B cell (primary cell): ENCODE measurements around the gene EXOC3L1. TPM values are rescaled to one million over a fixed set of nuclear protein-coding genes. Genes with fewer than 3 reads are reported as not detected.

Experiments
- ATAC-seq: fragments of 200-7000 bp; cut with Tn5 transposase; one replicate; pipeline ENCODE4 v1.10.0; 2021; ENCODE audit warnings: low read depth, mild to moderate bottlenecking, moderate number of reproducible peaks, moderate library complexity
- CTCF ChIA-PET: fragments of 350-600 bp; sonication (Branson Sonifier 250); formaldehyde crosslinking; loops from one replicate; lab custom pipeline; 2021; ENCODE audit warnings: antibody characterized with exemption, inconsistent platforms; lab: Charles Lee
- POLR2A ChIA-PET: fragments of 350-600 bp; sonication (Branson Sonifier 250); formaldehyde crosslinking; loops from one replicate; lab custom pipeline; 2021; ENCODE audit warnings: antibody characterized with exemption; lab: Charles Lee
- DNase-seq: peaks from one replicate; pipeline ENCODE4 v3.0.0; 2013
- H2AFZ ChIP-seq: 2 replicates; pipeline ENCODE4 v1.6.1; 2012; ENCODE audit warnings: mild to moderate bottlenecking, low read depth, low read length; ENCODE audit not compliant: insufficient read depth, poor library complexity, severe bottlenecking
- H3K27ac ChIP-seq, 2 donors: 1 replicate in 1 of 2; 2 replicates in 1 of 2; pipeline ENCODE4 v1.5.1; 2012 to 2013; ENCODE audit warnings: low read length in 2 of 2, mild to moderate bottlenecking in 2 of 2, moderate library complexity in 1 of 2
- H3K27me3 ChIP-seq, 4 experiments: fragments of 200-600 bp in 1 of 4; sonication (generic) in 1 of 4; replicated peaks in 1 of 4; 1 replicate in 2 of 4; 2 replicates in 2 of 4; pipeline versions ENCODE4 v1.6.1 to v1.7.0; 2013 to 2016; ENCODE audit warnings: low read length in 3 of 4, mild to moderate bottlenecking in 2 of 4, mixed read lengths in 1 of 4, moderate library complexity in 1 of 4; ENCODE audit not compliant: insufficient read depth in 4 of 4, control insufficient read depth in 3 of 4; ENCODE audit errors: control extremely low read depth in 1 of 4
- H3K36me3 ChIP-seq, 2 experiments: replicated peaks in 1 of 2; 1 replicate in 1 of 2; 2 replicates in 1 of 2; pipeline versions ENCODE4 v1.6.1 to v1.7.1; 2013; ENCODE audit warnings: low read length in 1 of 2; ENCODE audit not compliant: insufficient read depth in 2 of 2, control insufficient read depth in 1 of 2; ENCODE audit errors: control extremely low read depth in 1 of 2, extremely low read depth in 1 of 2
- H3K4me1 ChIP-seq, 2 donors: fragments of 200-600 bp in 1 of 2; sonication (generic) in 1 of 2; 1 replicate in 1 of 2; 2 replicates in 1 of 2; pipeline versions ENCODE4 v1.5.1 to v1.6.1; 2013 to 2017; ENCODE audit warnings: low read length in 2 of 2; ENCODE audit not compliant: control insufficient read depth in 2 of 2, insufficient read depth in 2 of 2
- H3K4me2 ChIP-seq: replicated peaks from 2 replicates; pipeline ENCODE3; 2012; ENCODE audit warnings: mild to moderate bottlenecking, low read depth, low read length; ENCODE audit not compliant: poor library complexity, severe bottlenecking
- H3K4me3 ChIP-seq, 5 experiments: fragments of 200-600 bp in 1 of 5; sonication (generic) in 1 of 5; 1 replicate in 3 of 5; 2 replicates in 2 of 5; pipeline versions ENCODE4 v1.5.1 to v1.7.0; 2011 to 2016; ENCODE audit warnings: low read length in 4 of 5, mild to moderate bottlenecking in 4 of 5, low read depth in 2 of 5, control low read depth in 1 of 5, moderate library complexity in 1 of 5; ENCODE audit not compliant: insufficient read depth in 1 of 5; ENCODE audit errors: control extremely low read depth in 1 of 5, extremely low read depth in 1 of 5
- H3K79me2 ChIP-seq: fragments of 200-600 bp; sonication (generic); one replicate; pipeline ENCODE4 v1.6.0; 2016; ENCODE audit warnings: low read length; ENCODE audit not compliant: control insufficient read depth, insufficient read depth
- H3K9ac ChIP-seq: fragments of 200-600 bp; sonication (generic); 2 replicates; pipeline ENCODE4 v1.6.1; 2017; ENCODE audit warnings: mild to moderate bottlenecking, low read length, moderate library complexity
- H3K9me3 ChIP-seq, 3 donors: one replicate each; pipeline versions ENCODE4 v1.6.1 to v1.7.1; 2013; ENCODE audit warnings: low read length in 2 of 3; ENCODE audit not compliant: control insufficient read depth in 2 of 3, insufficient read depth in 1 of 3; ENCODE audit errors: control extremely low read depth in 1 of 3
- H4K20me1 ChIP-seq: 2 replicates; pipeline ENCODE4 v1.6.0; 2012; ENCODE audit warnings: mild to moderate bottlenecking, low read length; ENCODE audit not compliant: insufficient read depth, control insufficient read depth, poor library complexity, severe bottlenecking
- H3K27ac Mint-ChIP-seq: one replicate; pipeline ENCODE4 v1.8.0; 2021; ENCODE audit warnings: mixed read lengths
- H3K27me3 Mint-ChIP-seq: one replicate; pipeline ENCODE4 v1.8.0; 2021; ENCODE audit warnings: mixed read lengths
- H3K4me1 Mint-ChIP-seq: one replicate; pipeline ENCODE4 v1.8.0; 2021; ENCODE audit warnings: mixed read lengths
- H3K4me3 Mint-ChIP-seq: one replicate; pipeline ENCODE4 v1.8.0; 2021; ENCODE audit warnings: mixed read lengths
- H3K9me3 Mint-ChIP-seq: one replicate; pipeline ENCODE4 v1.8.0; 2022; ENCODE audit warnings: mixed read lengths; ENCODE audit not compliant: insufficient read depth
- EZH2 ChIP-seq: IDR thresholded peaks from 2 replicates; pipeline ENCODE4 v1.6.1; 2012; ENCODE audit warnings: borderline replicate concordance, low read depth, mild to moderate bottlenecking, moderate library complexity, low read length; ENCODE audit not compliant: insufficient read depth, poor library complexity, severe bottlenecking
- WGBS: methylation state at CpG from one replicate; pipeline ENCODE4 v1.1.5; 2013; ENCODE audit warnings: missing lambda C conversion rate; ENCODE audit not compliant: insufficient coverage; 5-methylcytosine and 5-hydroxymethylcytosine counted together
- intact Hi-C: fragments of 100-400 bp; cut with micrococcal nuclease; formaldehyde crosslinking; loops from one replicate; pipeline ENCODE4 v1.10.0; 2022
- polyA plus RNA-seq: library from polyadenylated mRNA; depleted of rRNA; stranded (reverse); fragments of >200 nt; gene quantifications from 2 replicates; pipeline ENCODE4 v1.2.3, GENCODE V29; 2012
- total RNA-seq, 2 donors: library from RNA; stranded (reverse); fragments of 120-200 nt in 1 of 2; gene quantifications; 1 replicate in 1 of 2; 2 replicates in 1 of 2; pipeline versions ENCODE4 v1.2.3 to v1.2.4, GENCODE V29; 2013 to 2022
- TF ChIP-seq, protein P1 (sequence below): fragments of 200-600 bp; IDR thresholded peaks from one replicate; pipeline ENCODE4 v1.8.0; 2022; ENCODE audit warnings: antibody characterized with exemption, mild to moderate bottlenecking

The EXOC3L1 gene
- total and polyA plus RNA-seq, 2 donors (not counting 1 experiment from before 2014, with no cell fraction given) = not detected

DNA sequence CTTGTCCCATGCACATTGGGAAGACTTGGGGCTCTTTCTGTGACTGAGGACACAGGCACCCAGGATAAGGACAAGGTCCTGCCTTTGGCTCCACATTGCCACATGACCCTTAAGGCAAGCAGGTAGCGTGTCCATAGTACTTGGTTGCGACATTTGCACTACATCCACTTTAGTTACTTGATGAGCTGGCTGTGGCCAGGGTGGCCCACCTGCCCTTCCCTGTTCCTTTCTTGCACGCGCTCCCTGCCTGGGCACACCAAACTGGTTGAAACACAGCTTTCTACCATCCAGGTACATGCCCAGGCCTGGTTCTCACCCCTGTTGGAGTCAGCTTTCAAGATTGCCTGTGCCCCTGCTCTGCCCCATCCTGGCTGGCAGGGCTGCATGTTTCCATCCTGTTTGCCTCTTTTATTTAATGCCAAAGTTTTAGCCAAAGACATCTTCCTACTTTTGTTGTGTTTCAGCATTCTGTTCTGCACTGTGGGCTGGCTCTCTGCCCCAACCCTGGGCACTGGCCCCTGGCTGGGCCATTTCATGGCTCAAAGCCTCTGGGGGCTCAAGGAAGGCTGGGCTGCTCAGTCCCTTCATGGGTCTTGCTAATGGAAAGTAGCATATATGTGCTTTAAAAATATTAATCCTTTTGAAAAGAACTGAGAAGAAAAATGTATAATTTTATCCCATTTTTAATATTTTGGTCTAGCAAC is 42.3 kb downstream of the EXOC3L1 start:
- Histone ChIP-seq H3K36me3 (peaks cover 0 to 50% of the 10 kb centered on the region in 2 experiments), H3K4me3 (no peak overlapping the region), H3K9ac (no peak overlapping the region), H3K79me2 (no peaks in the 10 kb centered on the region), H3K4me1 (peaks cover 10 to 14% of the 10 kb centered on the region in 2 donors), H4K20me1 (no peaks in the 10 kb centered on the region), H3K4me2 (no peak overlapping the region), H3K27me3 (peaks cover 0 to 28% (median 10%) of the 10 kb centered on the region in 4 experiments), H3K9me3 (peaks cover 0 to 19% (median 0%) of the 10 kb centered on the region in 3 donors), H2AFZ (no peak overlapping the region), H3K27ac (no peak overlapping the region)
- ChIA-PET CTCF (interaction anchor here (0.6 kb wide), 1 partner anchor 28 kb away, joined by 3 read pairs; no protein-coding TSS in a partner anchor), POLR2A (no interaction called here)
- TF ChIP-seq EZH2 = no peak
- TF ChIP-seq, protein P1, sequence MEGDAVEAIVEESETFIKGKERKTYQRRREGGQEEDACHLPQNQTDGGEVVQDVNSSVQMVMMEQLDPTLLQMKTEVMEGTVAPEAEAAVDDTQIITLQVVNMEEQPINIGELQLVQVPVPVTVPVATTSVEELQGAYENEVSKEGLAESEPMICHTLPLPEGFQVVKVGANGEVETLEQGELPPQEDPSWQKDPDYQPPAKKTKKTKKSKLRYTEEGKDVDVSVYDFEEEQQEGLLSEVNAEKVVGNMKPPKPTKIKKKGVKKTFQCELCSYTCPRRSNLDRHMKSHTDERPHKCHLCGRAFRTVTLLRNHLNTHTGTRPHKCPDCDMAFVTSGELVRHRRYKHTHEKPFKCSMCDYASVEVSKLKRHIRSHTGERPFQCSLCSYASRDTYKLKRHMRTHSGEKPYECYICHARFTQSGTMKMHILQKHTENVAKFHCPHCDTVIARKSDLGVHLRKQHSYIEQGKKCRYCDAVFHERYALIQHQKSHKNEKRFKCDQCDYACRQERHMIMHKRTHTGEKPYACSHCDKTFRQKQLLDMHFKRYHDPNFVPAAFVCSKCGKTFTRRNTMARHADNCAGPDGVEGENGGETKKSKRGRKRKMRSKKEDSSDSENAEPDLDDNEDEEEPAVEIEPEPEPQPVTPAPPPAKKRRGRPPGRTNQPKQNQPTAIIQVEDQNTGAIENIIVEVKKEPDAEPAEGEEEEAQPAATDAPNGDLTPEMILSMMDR = no peak
- H3K27me3 Mint-ChIP-seq = peaks cover 20% of the 10 kb centered on the region
- 98% methylated on average over 4 of the region's 4 CpGs for WGBS
- H3K4me1 Mint-ChIP-seq = peaks cover 12% of the 10 kb centered on the region
- DNase-seq (no peak), ATAC-seq (no peak)
- H3K27ac Mint-ChIP-seq = no peak overlapping the region
- intact Hi-C loops = no loop called here
- H3K9me3 Mint-ChIP-seq = no peaks in the 10 kb centered on the region
- no peak overlapping the region for H3K4me3 Mint-ChIP-seq
